ENCODE data around the gene KIF9. TPM values are rescaled to one million over a fixed set of nuclear protein-coding genes. Genes with fewer than 3 reads are reported as not detected.

KIF9 gene
- total RNA-seq, 1 experiment from 2014 or later, result 13.1 TPM

- Histone ChIP-seq H3K9me3 (ENCODE audit: control insufficient read depth in 1 of 2, insufficient read depth in 1 of 2, low read depth in 1 of 2, low read length in 2 of 2) (no peaks in the 10 kb centered on the region), H3K4me1 (ENCODE audit: control insufficient read depth in 1 of 2, insufficient read depth in 2 of 2, low read length in 2 of 2) (peaks cover 15 to 16% of the 10 kb centered on the region in 2 experiments), H3K9me2 (ENCODE audit: insufficient read depth) (no peaks in the 10 kb centered on the region), H3K79me2 (ENCODE audit: insufficient read depth, low read length) (no peaks in the 10 kb centered on the region), H2AFZ (ENCODE audit: low read depth, low read length, poor library complexity, severe bottlenecking) (no peak overlapping the region), H3K9ac (ENCODE audit: low read length) (no peak overlapping the region), H3K4me3 (replicated peaks in 1 of 2; ENCODE audit: low read depth in 1 of 2, low read length in 2 of 2) (no peak overlapping the region), H3K27ac (ENCODE audit: low read depth, low read length) (no peak overlapping the region), H3K4me2 (ENCODE audit: low read length) (no peak overlapping the region), H4K20me1 (ENCODE audit: insufficient read depth) (no peaks in the 10 kb centered on the region), H3K27me3 (ENCODE audit: insufficient read depth, low read length) (no peaks in the 10 kb centered on the region), H3K36me3 (ENCODE audit: control insufficient read depth in 1 of 2, insufficient read depth in 2 of 2, low read length in 2 of 2) (no peaks in the 10 kb centered on the region)
- CTCF ChIA-PET, result no interaction called here
- TF ChIP-seq EZH2phosphoT487 (IDR thresholded peaks at IDR 0.05; ENCODE audit: borderline replicate concordance), result no peak
- no peak for TF ChIP-seq POLR2AphosphoS5 (IDR thresholded peaks at IDR 0.05; ENCODE audit: low read depth, low read length)
- no peak for TF ChIP-seq ELF1 (IDR thresholded peaks at IDR 0.05; ENCODE audit: borderline replicate concordance, low read depth)
- no peak for TF ChIP-seq POLR2A (IDR thresholded peaks at IDR 0.05; ENCODE audit: borderline replicate concordance, extremely low read depth, insufficient read depth, insufficient read length)
- no peak for TF ChIP-seq REST (IDR thresholded peaks at IDR 0.05; ENCODE audit: low read depth)
- no peak for TF ChIP-seq SRF (IDR thresholded peaks at IDR 0.05; ENCODE audit: low read depth)
- TF ChIP-seq FOSL1 (IDR thresholded peaks at IDR 0.05; ENCODE audit: low read depth), result no peak
- TF ChIP-seq, protein P1, sequence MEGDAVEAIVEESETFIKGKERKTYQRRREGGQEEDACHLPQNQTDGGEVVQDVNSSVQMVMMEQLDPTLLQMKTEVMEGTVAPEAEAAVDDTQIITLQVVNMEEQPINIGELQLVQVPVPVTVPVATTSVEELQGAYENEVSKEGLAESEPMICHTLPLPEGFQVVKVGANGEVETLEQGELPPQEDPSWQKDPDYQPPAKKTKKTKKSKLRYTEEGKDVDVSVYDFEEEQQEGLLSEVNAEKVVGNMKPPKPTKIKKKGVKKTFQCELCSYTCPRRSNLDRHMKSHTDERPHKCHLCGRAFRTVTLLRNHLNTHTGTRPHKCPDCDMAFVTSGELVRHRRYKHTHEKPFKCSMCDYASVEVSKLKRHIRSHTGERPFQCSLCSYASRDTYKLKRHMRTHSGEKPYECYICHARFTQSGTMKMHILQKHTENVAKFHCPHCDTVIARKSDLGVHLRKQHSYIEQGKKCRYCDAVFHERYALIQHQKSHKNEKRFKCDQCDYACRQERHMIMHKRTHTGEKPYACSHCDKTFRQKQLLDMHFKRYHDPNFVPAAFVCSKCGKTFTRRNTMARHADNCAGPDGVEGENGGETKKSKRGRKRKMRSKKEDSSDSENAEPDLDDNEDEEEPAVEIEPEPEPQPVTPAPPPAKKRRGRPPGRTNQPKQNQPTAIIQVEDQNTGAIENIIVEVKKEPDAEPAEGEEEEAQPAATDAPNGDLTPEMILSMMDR (IDR thresholded peaks at IDR 0.05 in 2 of 3, conservative IDR thresholded peaks at IDR 0.05 in 1 of 3; ENCODE audit: borderline replicate concordance in 1 of 3, insufficient read depth in 1 of 3, low read depth in 2 of 3, low read length in 2 of 3), result no peak
- no peak for TF ChIP-seq ZBTB33 (IDR thresholded peaks at IDR 0.05; ENCODE audit: extremely low read depth, insufficient replicate concordance, low read length)
- no peak for TF ChIP-seq ZNF274 (IDR thresholded peaks at IDR 0.05; ENCODE audit: low read depth, low read length)
- no peak for TF ChIP-seq RAD21 (IDR thresholded peaks at IDR 0.05; ENCODE audit: low read depth)
- no peak for TF ChIP-seq CEBPB (IDR thresholded peaks at IDR 0.05; ENCODE audit: low read depth)
- TF ChIP-seq EGR1 (IDR thresholded peaks at IDR 0.05; ENCODE audit: low read depth), result no peak
- TF ChIP-seq CBX3 (IDR thresholded peaks at IDR 0.05; ENCODE audit: low read depth), result no peak
- TF ChIP-seq JUND (IDR thresholded peaks at IDR 0.05), result no peak
- TF ChIP-seq MAX (IDR thresholded peaks at IDR 0.05), result no peak
- no peak for TF ChIP-seq YY1 (IDR thresholded peaks at IDR 0.05; ENCODE audit: extremely low read depth, insufficient replicate concordance, low read depth, low read length)
- TF ChIP-seq EZH2 (IDR thresholded peaks at IDR 0.05), result no peak
- TF ChIP-seq ZFX (IDR thresholded peaks at IDR 0.05), result no peak
- RAD21 ChIA-PET (ENCODE audit: low non-redundant PET in 1 of 2, low total read pairs in 2 of 2, uncharacterized antibody in 2 of 2, unreplicated experiment in 2 of 2), result no interaction called here
- BruUV-seq (replicated peaks), result no TSS peak
- no peak for DNase-seq (ENCODE audit: low read depth, low spot score)
- ATAC-seq, result no peak
- POLR2A ChIA-PET, result no interaction called here
- intact Hi-C loops (cut with micrococcal nuclease), result no loop called here
Measured at GRCh38 chr3:47265008-47265407, 17.6 kb downstream of the KIF9 start.
